Ovary (tissue), 9 donors: ENCODE data around the gene IQCM. TPM values are rescaled to one million over a fixed set of nuclear protein-coding genes. Genes with fewer than 3 reads are reported as not detected.
A peak's percentile ranks its signal among the peaks of the same experiment; 100 is the strongest.

Source experiments
- DNase-seq, 5 donors: peaks; one replicate each; pipeline ENCODE4 v3.0.0-alpha.2; 2019 to 2020
- H3K27ac ChIP-seq, 2 donors: fragments of 200-600 bp; one replicate each; pipeline versions ENCODE4 v1.5.1 to v1.8.0; 2019 to 2022
- H3K27me3 ChIP-seq: fragments of 200-600 bp; one replicate; pipeline ENCODE4 v1.8.0; 2022
- H3K36me3 ChIP-seq: fragments of 200-600 bp; sonication (generic); one replicate; pipeline ENCODE4 v1.5.1; 2019
- H3K4me1 ChIP-seq: one replicate; pipeline ENCODE4 v1.8.1; 2013; ENCODE audit warnings: mild to moderate bottlenecking, moderate library complexity; ENCODE audit not compliant: insufficient read depth
- H3K4me3 ChIP-seq: fragments of 200-600 bp; sonication (generic); one replicate; pipeline ENCODE4 v1.5.1; 2017
- H3K9me3 ChIP-seq, 2 donors: fragments of 200-600 bp in 1 of 2; sonication (generic) in 1 of 2; one replicate each; pipeline versions ENCODE4 v1.5.1 to v1.8.1; 2013 to 2019; ENCODE audit warnings: mild to moderate bottlenecking in 1 of 2, moderate library complexity in 1 of 2
- EP300 ChIP-seq: sonication (generic); formaldehyde crosslinking; IDR thresholded peaks from one replicate; pipeline ENCODE4 v1.6.1; 2017; ENCODE audit warnings: antibody characterized with exemption
- POLR2A ChIP-seq: fragments of 450-650 bp; IDR thresholded peaks from one replicate; pipeline ENCODE4 v1.6.1; 2017; ENCODE audit warnings: antibody characterized with exemption, mild to moderate bottlenecking, moderate library complexity
- WGBS, 3 donors: extraction: QIAGEN DNeasy Blood & Tissue Kit in 1 of 3; methylation state at CpG; one replicate each; pipeline versions ENCODE4 v1.1.5 to v1.1.7; 2013 to 2017; 5-methylcytosine and 5-hydroxymethylcytosine counted together
- intact Hi-C, 4 donors: fragments of 100-400 bp; cut with DNase I; formaldehyde crosslinking; loops; one replicate each; pipeline versions ENCODE4 v1.11.0 to v1.15.1; 2022 to 2023
- polyA plus RNA-seq, 2 donors: library from polyadenylated mRNA; stranded (reverse); fragments of 200-250 nt in 1 of 2; fragments of 350-450 nt in 1 of 2; fragmentation: Illumina TruSeq in 1 of 2; extraction: RNeasy Lipid Tissue Mini Kit (QIAGEN cat#74804) in 1 of 2; gene quantifications; one replicate each; pipeline ENCODE4 v1.2.3, GENCODE V29; 2013 to 2014
- total RNA-seq, 7 donors: library from RNA; depleted of rRNA in 2 of 7; stranded (reverse); fragments of >200 nt in 2 of 7; fragmentation: NEBNext Ultra II Directional in 3 of 7; extraction: Animal tissue kit (Norgen Biotek cat#: 25700) in 3 of 7; gene quantifications; one replicate each; pipeline versions ENCODE4 v1.1.0 to v1.2.4, GENCODE V29; 2016 to 2023
- TF ChIP-seq, protein P1 (sequence below), 3 donors: fragments of 450-650 bp in 2 of 3; fragments of 200-600 bp in 1 of 3; IDR thresholded peaks; one replicate each; pipeline versions ENCODE4 v1.5.1 to v1.8.0; 2016 to 2022; ENCODE audit warnings: antibody characterized with exemption in 3 of 3, mild to moderate bottlenecking in 1 of 3
- donor health status: DM: no; HTN: no; CAD: no; lungs with moderate emphysema.
- donor health status: DM: no; HTN: no; CAD: no.
- donor health status: Bipolar disorder and iron deficiency.
- donor health status: DM: yes; HTN: yes; CAD: no.
- donor health status: DM: no; HTN: no; CAD: no.
- donor health status: DM: yes; HTN: yes; CAD: no.

Gene IQCM
- total and polyA plus RNA-seq, 9 donors: not detected

DNA sequence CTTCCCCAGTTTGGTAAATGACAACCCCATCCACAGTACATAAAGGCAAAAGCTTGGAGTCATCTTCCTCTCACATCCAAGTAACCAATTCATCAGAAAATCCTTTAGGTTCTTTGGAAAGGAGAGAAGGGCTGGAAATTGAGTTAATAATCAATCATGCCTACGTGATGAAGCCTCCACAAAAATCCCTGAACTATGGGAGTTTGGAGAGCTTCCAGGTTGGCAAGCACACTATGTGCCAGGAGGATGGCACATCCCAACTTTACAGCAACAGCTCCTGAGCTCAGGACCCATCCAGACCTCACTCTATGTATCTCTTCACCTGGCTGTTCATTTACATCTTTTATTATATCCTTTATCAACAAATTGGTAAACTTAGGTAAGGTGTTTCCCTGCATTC is 98.9 kb downstream of the IQCM start:
- Histone ChIP-seq H3K36me3 (no peaks in the 10 kb centered on the region), H3K27ac (no peak overlapping the region), H3K4me1 (no peaks in the 10 kb centered on the region), H3K9me3 (no peaks in the 10 kb centered on the region), H3K27me3 (no peaks in the 10 kb centered on the region), H3K4me3 (no peak overlapping the region)
- intact Hi-C loops: no loop called here
- TF ChIP-seq, protein P1, sequence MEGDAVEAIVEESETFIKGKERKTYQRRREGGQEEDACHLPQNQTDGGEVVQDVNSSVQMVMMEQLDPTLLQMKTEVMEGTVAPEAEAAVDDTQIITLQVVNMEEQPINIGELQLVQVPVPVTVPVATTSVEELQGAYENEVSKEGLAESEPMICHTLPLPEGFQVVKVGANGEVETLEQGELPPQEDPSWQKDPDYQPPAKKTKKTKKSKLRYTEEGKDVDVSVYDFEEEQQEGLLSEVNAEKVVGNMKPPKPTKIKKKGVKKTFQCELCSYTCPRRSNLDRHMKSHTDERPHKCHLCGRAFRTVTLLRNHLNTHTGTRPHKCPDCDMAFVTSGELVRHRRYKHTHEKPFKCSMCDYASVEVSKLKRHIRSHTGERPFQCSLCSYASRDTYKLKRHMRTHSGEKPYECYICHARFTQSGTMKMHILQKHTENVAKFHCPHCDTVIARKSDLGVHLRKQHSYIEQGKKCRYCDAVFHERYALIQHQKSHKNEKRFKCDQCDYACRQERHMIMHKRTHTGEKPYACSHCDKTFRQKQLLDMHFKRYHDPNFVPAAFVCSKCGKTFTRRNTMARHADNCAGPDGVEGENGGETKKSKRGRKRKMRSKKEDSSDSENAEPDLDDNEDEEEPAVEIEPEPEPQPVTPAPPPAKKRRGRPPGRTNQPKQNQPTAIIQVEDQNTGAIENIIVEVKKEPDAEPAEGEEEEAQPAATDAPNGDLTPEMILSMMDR (IDR thresholded peaks at IDR 0.05): no peak
- TF ChIP-seq POLR2A (no peak), EP300 (no peak)
- WGBS, 3 donors: 63 to 78% (median 77%) methylated on average over 1 of the region's 1 CpG
- DNase-seq: no peak

DNA sequence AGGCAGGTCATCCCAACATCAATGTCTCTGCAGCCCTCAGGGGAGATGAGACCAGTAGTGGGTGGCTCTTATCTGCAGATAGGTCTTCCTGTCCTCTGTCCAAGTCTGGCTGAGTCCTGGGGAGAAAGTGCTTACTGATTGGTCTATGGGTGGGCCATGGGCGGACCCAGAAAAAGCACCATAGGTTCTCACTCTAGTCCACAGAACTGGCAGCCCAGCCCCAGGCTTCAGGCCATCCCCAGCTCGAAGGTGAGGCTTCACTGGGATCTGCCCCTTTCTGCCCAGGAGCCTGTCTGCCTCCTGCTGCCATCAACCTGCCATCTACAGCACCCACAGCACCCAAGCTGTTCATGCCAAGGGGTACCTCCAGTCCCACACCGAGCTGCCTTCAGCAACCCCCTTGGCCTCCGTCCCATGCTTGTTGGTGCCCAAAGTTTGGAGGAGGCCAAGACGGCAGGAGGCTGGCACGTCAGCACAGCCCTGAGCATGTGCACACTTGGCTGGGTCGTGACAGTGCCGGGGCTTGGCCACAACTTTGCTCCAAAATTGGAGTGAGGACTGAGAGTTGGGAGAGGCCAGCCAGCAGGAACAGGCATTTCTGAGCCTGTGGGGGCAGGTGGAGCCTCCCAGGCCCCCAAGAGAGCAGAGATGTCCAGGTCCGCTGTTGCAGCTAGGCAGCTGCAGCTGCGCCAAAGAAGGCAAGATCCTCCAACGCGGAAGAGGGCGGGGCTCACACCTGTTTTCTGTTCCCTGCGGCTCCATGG is 99.6 kb downstream of the IQCM start:
- intact Hi-C loops: no loop called here
- Histone ChIP-seq H3K36me3 (no peaks in the 10 kb centered on the region), H3K27ac (no peak overlapping the region), H3K4me3 (no peak overlapping the region), H3K9me3 (no peaks in the 10 kb centered on the region), H3K4me1 (no peaks in the 10 kb centered on the region), H3K27me3 (no peaks in the 10 kb centered on the region)
- TF ChIP-seq, protein P1 (IDR thresholded peaks at IDR 0.05): no peak
- TF ChIP-seq POLR2A (no peak), EP300 (no peak)
- DNase-seq: peak in 2 of 5 donors; percentile 12 to 30
- WGBS, 3 donors: 90 to 95% (median 93%) methylated on average over 14 of the region's 14 CpGs

DNA sequence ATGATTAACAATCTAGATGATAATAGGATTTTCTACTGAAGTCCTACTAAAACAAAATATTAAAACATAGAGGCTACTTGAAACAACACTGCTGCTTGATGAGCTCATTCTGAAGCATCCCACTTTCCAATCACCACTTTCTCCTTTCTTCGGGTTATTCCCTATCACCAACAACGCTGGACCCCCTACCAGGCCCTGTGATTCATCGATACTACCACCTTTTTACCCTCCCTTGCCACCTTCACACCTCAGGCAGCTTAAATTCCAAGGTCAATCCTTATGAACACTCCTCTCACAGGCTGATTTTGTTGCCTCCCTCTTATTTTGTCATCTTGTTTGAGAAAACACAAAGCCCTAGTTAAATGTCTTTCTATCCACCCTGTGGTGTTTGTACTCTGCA is 102.6 kb downstream of the IQCM start:
- intact Hi-C loops: no loop called here
- Histone ChIP-seq H3K27me3 (no peaks in the 10 kb centered on the region), H3K4me3 (no peak overlapping the region), H3K9me3 (no peaks in the 10 kb centered on the region), H3K27ac (no peak overlapping the region), H3K4me1 (no peaks in the 10 kb centered on the region), H3K36me3 (no peaks in the 10 kb centered on the region)
- TF ChIP-seq, protein P1 (IDR thresholded peaks at IDR 0.05): no peak
- no peak for TF ChIP-seq POLR2A
- no peak for TF ChIP-seq EP300
- DNase-seq: no peak
- 51 to 62% (median 52%) methylated on average over 3 of the region's 3 CpGs for WGBS, 3 donors

DNA sequence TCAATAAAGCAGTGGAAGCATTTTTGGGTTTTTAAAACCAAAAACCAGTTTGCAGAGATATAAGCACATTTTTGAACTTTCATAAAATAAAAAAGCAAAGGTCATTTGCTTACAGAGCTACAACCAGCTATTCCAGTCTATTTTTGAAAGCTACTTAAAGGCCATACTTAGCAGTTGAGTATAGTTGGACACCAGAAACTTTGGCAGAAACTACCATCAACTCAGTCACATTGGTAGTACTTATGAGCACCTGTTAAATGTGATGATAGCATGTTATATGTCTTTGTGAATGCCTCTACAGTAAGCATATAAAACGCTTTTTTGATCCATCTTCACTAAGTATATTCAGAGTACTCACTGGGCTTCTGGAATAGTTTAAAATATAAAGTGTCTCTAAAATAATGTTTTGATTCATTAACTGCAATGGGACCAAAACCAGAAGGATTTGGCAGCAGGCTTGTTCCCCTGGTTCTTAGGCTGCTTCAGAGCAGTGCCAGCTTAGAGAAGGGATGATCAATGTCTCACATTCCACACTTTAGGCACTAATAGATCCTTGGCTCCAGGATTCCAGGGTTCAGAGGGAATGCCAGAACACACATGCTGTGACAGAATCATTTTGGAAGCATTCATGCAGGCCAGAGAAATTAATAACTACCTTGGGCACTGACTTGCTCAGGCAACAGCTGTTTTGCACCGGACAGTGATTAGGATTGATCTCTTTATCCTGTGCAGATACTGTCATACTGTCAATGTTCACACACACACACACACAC is 103.9 kb downstream of the IQCM start:
- no peaks in the 10 kb centered on the region for H3K4me1 ChIP-seq
- no peaks in the 10 kb centered on the region for H3K9me3 ChIP-seq
- TF ChIP-seq, protein P1 (IDR thresholded peaks at IDR 0.05): no peak
- TF ChIP-seq POLR2A: no peak
- TF ChIP-seq EP300: no peak
- no peak for DNase-seq
- WGBS, 3 donors: 74 to 87% (median 76%) methylated on average over 2 of the region's 2 CpGs
- intact Hi-C loops: no loop called here
- H3K27me3 ChIP-seq: no peaks in the 10 kb centered on the region
- H3K36me3 ChIP-seq: no peaks in the 10 kb centered on the region
- no peak overlapping the region for H3K27ac ChIP-seq
- no peak overlapping the region for H3K4me3 ChIP-seq
